Ectodermal cell (in vitro differentiated cells): ENCODE measurements around the gene DST.

Experiments
- H3K27ac ChIP-seq: 2 replicates; pipeline ENCODE4 v1.7.0; 2013; ENCODE audit warnings: mild to moderate bottlenecking, low read depth, low read length; ENCODE audit not compliant: insufficient read depth, poor library complexity, severe bottlenecking
- H3K27me3 ChIP-seq: 2 replicates; pipeline ENCODE4 v1.7.0; 2013; ENCODE audit warnings: mild to moderate bottlenecking, low read length; ENCODE audit not compliant: insufficient read depth, control insufficient read depth, poor library complexity, severe bottlenecking
- H3K36me3 ChIP-seq: one replicate; pipeline ENCODE4 v1.7.0; 2013; ENCODE audit warnings: low read length; ENCODE audit not compliant: control insufficient read depth, insufficient read depth
- H3K4me1 ChIP-seq: one replicate; pipeline ENCODE4 v1.7.0; 2013; ENCODE audit warnings: low read length; ENCODE audit not compliant: control insufficient read depth, insufficient read depth
- H3K4me3 ChIP-seq: 2 replicates; pipeline ENCODE4 v1.7.0; 2013; ENCODE audit warnings: low read depth, low read length, control low read depth; ENCODE audit not compliant: insufficient read depth
- H3K9me3 ChIP-seq: 2 replicates; pipeline ENCODE4 v1.7.0; 2013; ENCODE audit warnings: mild to moderate bottlenecking, low read length, moderate library complexity; ENCODE audit not compliant: control insufficient read depth
- WGBS, 2 experiments: methylation state at CpG; one replicate each; pipeline ENCODE4 v1.1.7; 2013; ENCODE audit warnings: missing lambda C conversion rate in 2 of 2; 5-methylcytosine and 5-hydroxymethylcytosine counted together

DST gene

DNA sequence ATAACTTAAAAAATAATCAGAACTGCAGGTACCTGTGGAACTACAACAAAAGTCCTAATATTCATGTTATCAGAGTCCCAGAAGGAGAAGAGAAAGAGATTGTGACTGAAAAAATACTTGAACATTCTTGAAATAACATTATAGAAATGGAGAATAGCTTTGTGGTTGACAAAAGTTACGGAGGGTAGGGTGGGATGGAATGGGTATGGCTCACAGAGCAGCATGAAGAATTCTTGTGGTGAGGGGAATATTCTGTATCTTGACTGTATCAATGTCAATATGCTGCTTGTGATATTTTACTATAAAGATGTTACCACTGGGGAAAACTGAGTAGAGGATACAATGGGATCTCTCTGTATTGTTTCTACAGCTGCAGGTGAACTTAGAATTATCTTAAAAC, 122.5 kb downstream of the DST start:
- no peaks in the 10 kb centered on the region for H3K9me3 ChIP-seq
- H3K4me3 ChIP-seq, result no peak overlapping the region
- H3K4me1 ChIP-seq, result peaks cover 5% of the 10 kb centered on the region
- peaks cover 13% of the 10 kb centered on the region for H3K36me3 ChIP-seq
- no peaks in the 10 kb centered on the region for H3K27me3 ChIP-seq
- 96 to 100% methylated on average over 1 of the region's 1 CpG for WGBS, 2 experiments
- no peak overlapping the region for H3K27ac ChIP-seq

DNA sequence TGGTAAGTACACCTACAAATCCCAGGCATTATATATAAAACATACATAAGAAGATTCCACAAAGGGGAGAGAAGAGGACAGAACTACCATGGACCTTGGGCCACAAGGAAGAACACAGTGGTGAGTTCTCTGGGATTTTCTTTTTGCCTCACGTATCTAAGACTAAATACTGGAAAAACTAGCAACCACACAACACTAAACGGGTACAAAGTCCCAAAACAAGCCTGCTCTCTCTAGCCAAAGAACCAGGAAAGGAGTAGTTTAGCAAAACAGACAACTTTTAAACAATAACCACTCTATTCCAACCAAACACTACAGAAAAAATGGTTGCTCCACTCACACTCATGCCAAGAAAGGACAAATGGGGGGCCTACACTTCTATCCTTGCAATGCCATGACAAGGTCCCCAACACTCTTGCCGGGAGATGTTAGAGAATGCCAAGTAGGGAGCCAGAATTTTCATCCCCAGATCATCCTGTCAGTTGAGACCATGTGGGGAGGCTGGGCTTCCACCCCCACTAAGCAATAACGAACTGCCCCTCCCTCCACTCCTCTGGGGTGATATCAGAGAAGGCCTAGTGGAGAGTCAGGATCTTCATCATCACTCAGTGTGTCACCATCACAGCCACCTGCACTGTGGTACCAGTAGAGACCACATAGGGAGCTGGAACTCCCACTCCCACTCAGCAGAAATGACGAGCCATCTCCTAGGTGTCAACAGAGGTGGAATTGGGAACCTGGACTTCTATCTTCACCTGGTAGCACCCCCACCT, 123.5 kb downstream of the DST start:
- 74 to 78% methylated on average over 5 of the region's 5 CpGs for WGBS, 2 experiments
- no peak overlapping the region for H3K27ac ChIP-seq

DNA sequence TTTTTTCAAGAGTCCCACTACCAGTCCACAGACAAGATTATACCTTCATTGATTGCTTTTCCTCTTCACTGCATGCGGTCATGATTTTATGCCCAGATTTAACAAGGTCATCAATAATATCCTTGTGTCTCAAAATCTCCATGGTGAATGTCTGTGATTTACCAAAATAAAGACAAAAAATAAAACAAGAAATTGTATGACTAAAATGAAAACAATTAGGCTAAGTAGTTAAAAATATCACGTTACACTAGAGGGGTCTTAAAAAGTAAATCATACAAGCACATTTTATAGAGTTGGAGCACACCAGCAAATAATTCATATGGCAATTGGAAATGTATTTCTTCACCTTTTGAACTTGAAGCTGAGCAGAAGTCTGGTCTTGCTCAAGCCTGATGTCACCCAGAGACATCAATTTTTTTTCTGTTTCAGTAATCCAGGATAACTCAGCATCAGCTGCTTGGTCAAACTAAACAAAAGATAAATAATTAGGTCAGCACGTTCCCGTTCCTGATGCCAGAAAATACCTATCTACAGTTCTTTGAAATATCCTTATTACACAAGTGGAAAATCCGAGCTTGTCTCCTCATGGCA, 125.4 kb downstream of the DST start:
- no peak overlapping the region for H3K27ac ChIP-seq
- H3K4me3 ChIP-seq, result no peak overlapping the region
- H3K4me1 ChIP-seq, result peaks cover under 1% of the 10 kb centered on the region
- no peaks in the 10 kb centered on the region for H3K9me3 ChIP-seq
- no peaks in the 10 kb centered on the region for H3K27me3 ChIP-seq
- WGBS, 2 experiments, result 91 to 92% methylated on average over 4 to 5 of the region's 5 CpGs
- H3K36me3 ChIP-seq, result peaks cover 19% of the 10 kb centered on the region

More for the DNA sequence above, 123.5 kb downstream of the DST start:
- H3K27me3 ChIP-seq, result no peaks in the 10 kb centered on the region
- H3K4me3 ChIP-seq, result no peak overlapping the region
- peaks cover 14% of the 10 kb centered on the region for H3K36me3 ChIP-seq
- no peaks in the 10 kb centered on the region for H3K9me3 ChIP-seq
- H3K4me1 ChIP-seq, result peaks cover 5% of the 10 kb centered on the region

DNA sequence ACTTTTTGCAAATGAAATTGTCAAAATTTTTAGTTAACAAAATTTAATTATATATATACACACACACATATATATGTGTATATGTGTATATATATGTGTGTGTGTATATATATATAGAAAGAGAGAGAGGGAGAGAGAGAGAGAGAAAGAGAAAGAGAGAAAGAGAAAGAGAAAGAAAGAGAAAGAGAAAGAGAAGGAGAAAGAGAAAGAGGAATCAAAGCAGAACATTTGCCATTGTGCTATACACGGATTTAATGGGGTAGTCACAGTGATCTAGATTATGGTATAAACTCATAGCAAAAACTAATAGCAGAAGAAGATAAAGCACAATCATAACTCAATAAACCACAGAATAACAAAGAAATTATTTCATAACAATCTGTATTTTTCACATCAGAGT, 126.7 kb downstream of the DST start:
- H3K4me3 ChIP-seq, result no peak overlapping the region
- WGBS, 2 experiments, result 91% methylated on average over 1 of the region's 1 CpG; no CpG with 5 or more reads in 1 of the 2 experiments
- no peaks in the 10 kb centered on the region for H3K27me3 ChIP-seq
- H3K4me1 ChIP-seq, result no peaks in the 10 kb centered on the region
- no peaks in the 10 kb centered on the region for H3K9me3 ChIP-seq
- peaks cover 19% of the 10 kb centered on the region for H3K36me3 ChIP-seq
- no peak overlapping the region for H3K27ac ChIP-seq

DNA sequence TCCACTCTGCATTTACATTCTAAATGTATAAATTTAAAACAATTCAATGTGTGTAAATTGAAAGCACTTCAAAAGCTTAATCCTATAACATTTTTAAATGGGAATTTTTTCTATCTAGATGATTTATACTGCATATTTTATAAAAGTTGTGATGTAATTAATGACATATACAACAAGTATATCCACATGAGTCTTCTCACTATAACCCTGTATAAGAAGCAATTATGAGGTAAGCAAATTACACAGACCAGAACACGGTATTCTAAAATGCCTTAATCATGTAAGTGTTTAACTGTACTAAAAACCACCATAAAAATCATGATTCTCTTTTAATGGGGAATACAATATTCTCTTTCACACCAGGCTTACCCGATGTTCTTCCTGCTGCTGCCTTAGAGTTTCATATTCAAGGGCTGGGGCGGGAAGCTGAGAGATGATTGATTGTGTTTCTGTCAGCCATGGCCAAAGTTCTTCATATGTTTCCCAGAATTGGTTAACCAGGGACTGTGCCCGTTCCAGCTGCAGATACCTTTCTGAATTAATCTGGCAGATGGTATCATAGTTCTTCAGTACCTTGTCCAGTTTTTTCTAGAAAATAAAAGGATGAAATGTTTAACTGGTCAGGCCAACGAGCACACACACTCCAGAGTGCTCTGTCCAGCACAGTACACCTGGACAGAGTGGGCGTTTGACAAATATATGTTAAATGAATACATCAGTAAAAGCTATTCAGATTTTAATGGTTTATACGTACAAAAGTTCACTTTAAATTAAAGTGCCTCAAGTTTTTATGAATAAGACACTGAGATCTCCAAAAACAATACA, 127.4 kb downstream of the DST start:
- Histone ChIP-seq H3K4me3 (no peak overlapping the region), H3K27ac (no peak overlapping the region), H3K9me3 (no peaks in the 10 kb centered on the region), H3K27me3 (no peaks in the 10 kb centered on the region), H3K4me1 (no peaks in the 10 kb centered on the region), H3K36me3 (peaks cover 19% of the 10 kb centered on the region)
- 93 to 95% methylated on average over 6 to 7 of the region's 7 CpGs for WGBS, 2 experiments

DNA sequence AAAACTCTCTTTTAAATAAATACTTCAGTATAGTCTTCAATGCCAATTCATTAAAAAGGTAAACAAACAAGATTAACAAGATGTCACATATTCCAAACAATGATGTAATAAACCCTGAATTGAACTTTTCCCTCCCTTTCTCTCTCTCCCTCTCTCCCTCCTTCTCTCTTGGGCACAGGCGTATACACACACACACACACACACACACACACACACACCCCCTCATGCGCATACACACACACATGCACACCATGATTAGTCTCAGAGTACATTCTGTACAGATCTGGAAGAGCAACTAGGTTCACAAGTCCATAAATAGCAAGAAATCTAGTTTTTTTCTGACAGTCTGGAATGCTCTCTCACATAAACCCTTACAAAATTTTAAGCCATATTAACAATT, 128.3 kb downstream of the DST start:
- Histone ChIP-seq H3K4me1 (no peaks in the 10 kb centered on the region), H3K4me3 (no peak overlapping the region), H3K36me3 (peaks cover 19% of the 10 kb centered on the region), H3K9me3 (no peaks in the 10 kb centered on the region), H3K27ac (no peak overlapping the region), H3K27me3 (no peaks in the 10 kb centered on the region)
- WGBS, 2 experiments, result 45 to 48% methylated on average over 2 of the region's 2 CpGs

DNA sequence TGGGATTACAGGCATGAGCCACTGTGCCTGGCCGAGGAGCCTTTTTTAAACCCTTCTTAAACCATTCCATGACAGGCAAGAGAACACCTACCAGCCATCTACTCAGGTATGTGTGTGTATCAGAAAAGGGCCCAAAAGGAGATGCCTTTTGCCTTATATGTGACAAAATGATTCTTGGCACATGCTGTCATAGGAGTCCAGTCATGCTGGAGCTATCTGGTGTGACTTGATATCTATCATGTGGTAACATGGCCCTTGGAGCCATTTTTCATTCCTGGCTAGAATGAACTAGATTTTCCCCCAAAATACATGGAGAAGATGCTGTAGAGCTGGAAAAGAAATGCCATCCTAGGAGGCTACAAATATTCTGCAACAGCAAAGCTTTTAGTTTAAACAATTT, 129.1 kb downstream of the DST start:
- 100% methylated on average over 1 of the region's 1 CpG for WGBS, 2 experiments
- H3K36me3 ChIP-seq, result peaks cover 21% of the 10 kb centered on the region
- H3K27me3 ChIP-seq, result no peaks in the 10 kb centered on the region
- no peaks in the 10 kb centered on the region for H3K9me3 ChIP-seq
- H3K4me1 ChIP-seq, result no peaks in the 10 kb centered on the region
- H3K27ac ChIP-seq, result no peak overlapping the region
- no peak overlapping the region for H3K4me3 ChIP-seq

DNA sequence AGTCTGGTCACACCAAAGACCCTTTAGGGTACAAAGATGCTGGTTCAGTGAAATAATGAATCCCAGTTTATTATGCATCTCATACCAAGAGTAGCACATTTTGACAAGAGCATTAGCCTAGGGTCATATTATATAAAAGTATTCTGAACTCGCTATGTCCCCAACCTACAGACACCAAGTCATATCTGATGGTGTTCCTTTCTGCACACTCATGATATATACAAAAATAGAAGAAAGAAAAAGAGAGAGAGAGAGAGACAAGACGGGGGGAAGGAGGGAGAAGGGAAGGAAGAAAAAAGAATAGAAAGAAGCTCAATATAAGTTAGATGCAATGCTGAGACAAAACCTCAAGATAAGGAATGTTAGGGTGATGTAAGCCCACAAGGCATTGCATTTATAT, 131.1 kb downstream of the DST start:
- H3K27ac ChIP-seq, result no peak overlapping the region
- WGBS, 2 experiments, result 92 to 100% methylated on average over 1 of the region's 2 CpGs
- H3K9me3 ChIP-seq, result no peaks in the 10 kb centered on the region
- H3K4me3 ChIP-seq, result no peak overlapping the region
- H3K4me1 ChIP-seq, result no peaks in the 10 kb centered on the region
- no peaks in the 10 kb centered on the region for H3K27me3 ChIP-seq
- peaks cover 17% of the 10 kb centered on the region for H3K36me3 ChIP-seq

DNA sequence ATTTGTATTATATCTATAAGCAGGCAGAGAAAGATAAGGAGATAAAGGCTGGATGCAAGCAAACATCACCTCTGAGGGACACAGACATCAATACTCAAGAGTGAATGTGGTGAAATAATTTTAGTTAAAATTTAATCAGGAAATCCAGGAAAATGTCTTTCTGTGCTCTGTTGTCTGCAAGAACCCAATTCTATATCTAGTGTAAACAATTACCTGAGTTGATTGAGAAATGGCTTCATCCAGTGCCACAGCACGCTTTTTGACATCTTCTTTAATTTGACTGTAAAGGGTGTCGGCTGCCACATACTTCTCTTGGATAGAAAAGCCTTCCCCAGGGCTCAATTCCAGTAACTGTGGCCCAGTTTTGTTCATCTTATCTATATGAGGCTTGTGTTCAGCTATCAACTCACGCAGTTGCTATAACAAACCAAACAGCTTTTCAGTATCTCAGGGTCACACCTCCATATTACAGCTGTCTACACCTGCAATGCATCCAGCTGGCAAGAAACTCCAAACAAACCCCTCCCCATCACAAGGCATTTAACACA, 131.6 kb downstream of the DST start:
- 96 to 98% methylated on average over 3 of the region's 3 CpGs for WGBS, 2 experiments
- no peaks in the 10 kb centered on the region for H3K4me1 ChIP-seq
- H3K36me3 ChIP-seq, result peaks cover 15% of the 10 kb centered on the region

DNA sequence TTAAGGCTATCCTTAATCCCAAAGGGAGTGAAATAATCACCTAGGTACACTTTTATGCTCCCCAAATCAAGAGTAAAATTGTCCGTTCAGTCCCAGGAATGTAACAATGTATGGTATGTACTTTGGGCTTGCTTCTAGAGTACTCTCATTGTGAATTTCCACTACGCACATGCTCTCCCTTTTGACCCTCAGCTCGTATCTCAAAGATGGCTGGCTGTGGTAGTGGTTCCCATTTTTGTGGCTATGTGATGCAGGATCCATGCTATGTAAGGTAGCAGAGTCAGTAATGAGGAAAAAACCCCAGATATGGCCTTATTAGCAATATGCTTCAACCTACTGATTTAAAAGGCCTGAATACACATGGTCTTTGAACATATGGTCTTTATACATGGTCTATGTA, 133.7 kb downstream of the DST start:
- Histone ChIP-seq H3K4me3 (no peak overlapping the region), H3K27ac (no peak overlapping the region), H3K9me3 (no peaks in the 10 kb centered on the region), H3K36me3 (peaks cover 10% of the 10 kb centered on the region), H3K27me3 (no peaks in the 10 kb centered on the region), H3K4me1 (no peaks in the 10 kb centered on the region)
- WGBS, 2 experiments, result 98 to 100% methylated on average over 3 of the region's 3 CpGs

More for the DNA sequence above, 131.6 kb downstream of the DST start:
- no peak overlapping the region for H3K27ac ChIP-seq
- no peaks in the 10 kb centered on the region for H3K9me3 ChIP-seq
- no peaks in the 10 kb centered on the region for H3K27me3 ChIP-seq
- no peak overlapping the region for H3K4me3 ChIP-seq
